ENCODE measurements around the gene SRGAP3.

SRGAP3 gene

DNA sequence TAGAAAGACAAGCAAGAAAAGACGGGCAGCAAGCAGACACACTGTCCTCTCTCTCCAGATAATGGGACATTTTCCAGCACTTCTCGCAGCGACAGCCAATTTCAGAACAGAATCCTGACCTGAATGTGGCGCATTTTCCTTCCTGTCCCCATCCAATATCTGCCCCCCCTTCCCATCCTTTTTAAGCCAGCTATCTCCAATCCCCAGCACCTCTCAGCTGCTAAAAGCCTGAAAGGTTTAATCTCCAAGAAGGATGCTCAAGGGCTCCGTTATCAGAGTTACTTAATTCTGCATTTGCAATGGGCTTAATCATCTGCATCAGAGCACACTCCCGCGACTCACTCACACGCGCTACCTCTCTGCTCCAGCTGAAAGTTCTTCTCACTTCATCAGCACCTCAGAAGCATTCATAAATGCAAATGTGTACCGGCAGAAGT, 50.5 kb downstream of the SRGAP3 start:
- H3K79me2 ChIP-seq (ENCODE audit: insufficient read depth, low read depth): no peaks in the 10 kb centered on the region
- no peak overlapping the region for H3K27ac ChIP-seq
- H3K9ac ChIP-seq: no peak overlapping the region
- H3K27me3 ChIP-seq (ENCODE audit: insufficient read depth, low read depth): no peaks in the 10 kb centered on the region
- H3K4me2 ChIP-seq: no peak overlapping the region
- TF ChIP-seq, protein P1, sequence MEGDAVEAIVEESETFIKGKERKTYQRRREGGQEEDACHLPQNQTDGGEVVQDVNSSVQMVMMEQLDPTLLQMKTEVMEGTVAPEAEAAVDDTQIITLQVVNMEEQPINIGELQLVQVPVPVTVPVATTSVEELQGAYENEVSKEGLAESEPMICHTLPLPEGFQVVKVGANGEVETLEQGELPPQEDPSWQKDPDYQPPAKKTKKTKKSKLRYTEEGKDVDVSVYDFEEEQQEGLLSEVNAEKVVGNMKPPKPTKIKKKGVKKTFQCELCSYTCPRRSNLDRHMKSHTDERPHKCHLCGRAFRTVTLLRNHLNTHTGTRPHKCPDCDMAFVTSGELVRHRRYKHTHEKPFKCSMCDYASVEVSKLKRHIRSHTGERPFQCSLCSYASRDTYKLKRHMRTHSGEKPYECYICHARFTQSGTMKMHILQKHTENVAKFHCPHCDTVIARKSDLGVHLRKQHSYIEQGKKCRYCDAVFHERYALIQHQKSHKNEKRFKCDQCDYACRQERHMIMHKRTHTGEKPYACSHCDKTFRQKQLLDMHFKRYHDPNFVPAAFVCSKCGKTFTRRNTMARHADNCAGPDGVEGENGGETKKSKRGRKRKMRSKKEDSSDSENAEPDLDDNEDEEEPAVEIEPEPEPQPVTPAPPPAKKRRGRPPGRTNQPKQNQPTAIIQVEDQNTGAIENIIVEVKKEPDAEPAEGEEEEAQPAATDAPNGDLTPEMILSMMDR (conservative IDR thresholded peaks at IDR 0.05; ENCODE audit: low read depth, low read length): no peak
- no peaks in the 10 kb centered on the region for H3K4me1 ChIP-seq (ENCODE audit: low read depth, poor library complexity, severe bottlenecking)
- no peak overlapping the region for H2AFZ ChIP-seq (ENCODE audit: low read depth)
- H3K36me3 ChIP-seq (ENCODE audit: insufficient read depth): no peaks in the 10 kb centered on the region
- no peaks in the 10 kb centered on the region for H4K20me1 ChIP-seq (ENCODE audit: insufficient read depth)
- H3K4me3 ChIP-seq (IDR thresholded peaks at IDR 0.05; ENCODE audit: insufficient read depth, low read depth, low read length): no peak overlapping the region

DNA sequence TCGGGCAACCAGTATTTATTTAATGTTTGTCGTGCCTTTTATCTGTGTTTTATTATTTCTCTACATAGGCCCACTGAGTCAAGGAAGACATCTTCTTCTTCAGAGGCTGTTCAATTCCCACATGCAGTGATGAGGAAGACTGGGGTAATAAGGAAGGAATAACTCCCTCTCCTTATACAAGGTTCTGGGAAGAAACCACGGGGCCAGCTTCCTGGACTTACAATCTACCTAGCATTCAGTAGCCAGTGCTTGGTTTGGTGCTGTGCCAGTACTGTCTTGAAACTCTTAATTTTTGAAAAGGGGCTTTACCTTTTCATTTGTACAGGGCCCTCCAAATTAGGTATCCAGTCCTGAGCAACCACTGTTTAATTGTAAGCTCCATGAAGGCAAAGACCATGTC, 51.2 kb downstream of the SRGAP3 start:
- Histone ChIP-seq H3K4me1 (ENCODE audit: low read depth, poor library complexity, severe bottlenecking) (no peaks in the 10 kb centered on the region), H3K27ac (no peak overlapping the region), H3K36me3 (ENCODE audit: insufficient read depth) (no peaks in the 10 kb centered on the region), H3K79me2 (ENCODE audit: insufficient read depth, low read depth) (no peaks in the 10 kb centered on the region), H2AFZ (ENCODE audit: low read depth) (no peak overlapping the region), H3K9ac (no peak overlapping the region), H3K27me3 (ENCODE audit: insufficient read depth, low read depth) (no peaks in the 10 kb centered on the region), H3K4me3 (IDR thresholded peaks at IDR 0.05; ENCODE audit: insufficient read depth, low read depth, low read length) (no peak overlapping the region), H3K4me2 (no peak overlapping the region), H4K20me1 (ENCODE audit: insufficient read depth) (no peaks in the 10 kb centered on the region)
- TF ChIP-seq, protein P1 (conservative IDR thresholded peaks at IDR 0.05; ENCODE audit: low read depth, low read length): no peak

DNA sequence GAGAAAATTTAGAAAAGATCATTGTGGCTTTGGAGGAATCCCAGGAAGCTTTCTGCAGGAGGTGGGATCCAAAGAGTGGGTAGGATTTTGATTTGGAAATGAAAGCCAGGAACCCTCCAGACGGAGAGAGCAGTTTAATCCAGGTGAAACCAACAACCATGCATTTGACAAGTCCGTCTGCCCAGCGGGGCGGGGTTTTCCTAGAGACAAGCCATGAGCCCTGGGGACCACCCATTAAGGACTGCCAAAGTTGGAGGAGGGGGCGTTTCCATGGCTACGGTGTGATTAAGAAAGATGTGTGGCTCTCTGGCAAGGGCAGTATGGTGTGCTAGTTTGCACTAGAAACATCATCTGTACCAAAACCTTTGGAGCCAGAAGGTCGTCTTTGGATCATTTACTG, 53.4 kb downstream of the SRGAP3 start:
- Histone ChIP-seq H3K4me2 (no peak overlapping the region), H3K9ac (no peak overlapping the region), H3K27me3 (ENCODE audit: insufficient read depth, low read depth) (no peaks in the 10 kb centered on the region), H3K4me3 (IDR thresholded peaks at IDR 0.05; ENCODE audit: insufficient read depth, low read depth, low read length) (no peak overlapping the region), H3K79me2 (ENCODE audit: insufficient read depth, low read depth) (no peaks in the 10 kb centered on the region), H2AFZ (ENCODE audit: low read depth) (no peak overlapping the region), H3K4me1 (ENCODE audit: low read depth, poor library complexity, severe bottlenecking) (no peaks in the 10 kb centered on the region), H4K20me1 (ENCODE audit: insufficient read depth) (no peaks in the 10 kb centered on the region), H3K27ac (no peak overlapping the region), H3K36me3 (ENCODE audit: insufficient read depth) (no peaks in the 10 kb centered on the region)
- TF ChIP-seq, protein P1 (conservative IDR thresholded peaks at IDR 0.05; ENCODE audit: low read depth, low read length): no peak

DNA sequence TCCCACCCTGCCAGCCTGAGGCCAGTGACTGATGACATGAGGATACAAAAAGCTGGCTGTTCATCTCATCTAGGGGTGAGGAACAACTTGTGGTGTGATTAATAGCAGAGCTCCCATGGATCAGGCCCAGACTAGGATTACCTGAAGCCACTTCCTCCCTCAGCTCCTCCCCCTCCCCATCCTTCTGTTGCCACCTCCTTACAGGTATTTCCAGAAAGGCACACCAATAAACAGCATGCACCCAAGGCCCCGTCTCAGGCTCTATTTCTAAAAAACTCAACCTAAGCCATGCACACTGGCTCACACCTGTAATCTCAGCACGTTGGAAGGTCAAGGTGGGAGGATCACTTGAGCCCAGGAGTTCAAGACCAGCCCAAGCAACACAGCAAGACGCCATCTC, 54.1 kb downstream of the SRGAP3 start:
- Histone ChIP-seq H3K27me3 (ENCODE audit: insufficient read depth, low read depth) (no peaks in the 10 kb centered on the region), H3K9ac (no peak overlapping the region), H3K36me3 (ENCODE audit: insufficient read depth) (no peaks in the 10 kb centered on the region), H2AFZ (ENCODE audit: low read depth) (no peak overlapping the region), H3K27ac (no peak overlapping the region), H3K4me1 (ENCODE audit: low read depth, poor library complexity, severe bottlenecking) (no peaks in the 10 kb centered on the region), H4K20me1 (ENCODE audit: insufficient read depth) (no peaks in the 10 kb centered on the region), H3K79me2 (ENCODE audit: insufficient read depth, low read depth) (no peaks in the 10 kb centered on the region), H3K4me3 (IDR thresholded peaks at IDR 0.05; ENCODE audit: insufficient read depth, low read depth, low read length) (no peak overlapping the region), H3K4me2 (no peak overlapping the region)
- TF ChIP-seq, protein P1 (conservative IDR thresholded peaks at IDR 0.05; ENCODE audit: low read depth, low read length): no peak

All from KMS-11 (cell line).